A549 treated with GW870086 at 1 μM for 4 hours (cell line): Measurements from ENCODE around the gene OCSTAMP. TPM values are rescaled to one million over a fixed set of nuclear protein-coding genes. Genes with fewer than 3 reads are reported as not detected.

Source experiments
- total RNA-seq: library from RNA; stranded (reverse); fragments of 200-300 nt; extraction: Qiagen RNA extraction; gene quantifications from 5 replicates; pipeline ENCODE4 v1.2.3, GENCODE V29; 2022; ENCODE audit warnings: low read depth

OCSTAMP gene, protein sequence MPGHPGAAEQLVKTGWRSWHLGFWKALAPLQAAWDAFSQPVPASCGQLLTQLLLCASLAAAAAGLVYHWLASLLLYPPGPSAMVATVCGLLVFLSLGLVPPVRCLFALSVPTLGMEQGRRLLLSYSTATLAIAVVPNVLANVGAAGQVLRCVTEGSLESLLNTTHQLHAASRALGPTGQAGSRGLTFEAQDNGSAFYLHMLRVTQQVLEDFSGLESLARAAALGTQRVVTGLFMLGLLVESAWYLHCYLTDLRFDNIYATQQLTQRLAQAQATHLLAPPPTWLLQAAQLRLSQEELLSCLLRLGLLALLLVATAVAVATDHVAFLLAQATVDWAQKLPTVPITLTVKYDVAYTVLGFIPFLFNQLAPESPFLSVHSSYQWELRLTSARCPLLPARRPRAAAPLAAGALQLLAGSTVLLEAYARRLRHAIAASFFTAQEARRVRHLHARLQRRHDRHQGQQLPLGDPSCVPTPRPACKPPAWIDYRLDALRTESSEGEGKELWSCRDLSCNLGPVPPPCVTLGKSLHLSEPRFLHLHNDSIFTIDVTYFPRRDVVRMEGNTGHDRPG
- not detected in 5 replicates for total RNA-seq

DNA sequence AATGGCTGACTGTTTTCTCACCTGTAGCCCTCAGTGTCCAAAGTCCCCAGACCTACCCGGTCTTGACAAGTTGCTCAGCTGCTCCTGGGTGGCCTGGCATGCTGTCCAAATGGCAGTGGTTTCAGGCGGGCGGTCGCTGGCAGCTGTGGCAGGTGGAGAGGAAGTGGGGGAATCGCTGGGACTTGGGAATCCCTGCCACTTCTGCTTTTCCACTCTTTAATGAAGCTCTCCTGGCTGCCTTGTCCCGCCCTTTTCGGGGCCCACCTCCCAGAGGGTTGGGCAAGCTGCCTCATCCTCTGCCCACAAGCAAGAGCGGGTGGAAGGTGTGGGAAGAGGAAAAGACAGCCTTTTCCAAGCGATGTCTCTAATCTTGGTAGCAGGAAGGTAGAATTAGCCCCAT lies at the start of gene OCSTAMP:
OCSTAMP (minus strand) TSS at position 194 of the 400 bp plus-strand sequence; CDS start at position 100, 94 bp downstream.

DNA sequence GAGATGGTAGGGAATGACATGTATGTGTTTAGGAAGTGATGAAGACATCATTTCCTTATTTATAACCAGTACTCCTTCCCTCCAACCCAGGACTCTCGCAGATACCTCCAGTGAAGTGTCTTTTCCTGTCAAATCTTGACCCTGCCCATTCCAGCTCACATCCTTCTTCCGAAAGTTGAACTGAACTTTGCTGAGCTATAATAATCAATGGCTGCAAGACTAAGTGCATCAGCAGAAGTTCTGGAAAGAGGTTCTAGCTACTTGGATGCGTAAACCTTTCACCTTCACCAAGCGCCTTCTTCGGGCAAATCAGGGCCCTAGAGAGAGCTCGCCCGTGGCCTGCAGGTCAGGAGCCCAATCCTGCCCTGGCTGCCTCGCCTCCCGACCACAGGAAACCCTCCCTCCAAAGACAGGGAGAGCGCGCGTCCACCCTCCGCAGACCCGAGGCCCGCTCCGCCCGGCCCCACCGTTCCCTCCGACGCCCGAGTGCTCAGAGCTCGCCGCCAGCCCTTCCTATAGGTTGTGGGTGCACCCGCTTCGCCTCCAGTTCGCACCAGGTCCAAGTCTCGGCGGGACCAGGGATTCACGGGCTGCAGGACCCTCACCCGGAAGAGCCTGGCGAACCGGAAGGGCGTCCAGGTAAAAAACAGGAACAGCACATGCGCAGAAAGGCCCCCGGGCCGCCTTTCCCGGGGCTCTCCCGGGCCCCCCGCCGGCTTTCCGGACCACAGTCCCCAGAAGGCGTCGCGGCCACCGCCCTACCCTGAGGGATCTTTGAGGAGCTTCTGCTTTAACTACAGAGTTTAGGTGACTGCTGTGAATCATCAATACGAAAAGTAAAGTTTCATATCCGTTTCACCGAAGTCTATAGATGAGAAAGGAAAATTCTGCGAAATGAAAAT lies 37.3 kb downstream of the OCSTAMP start, which contains the start of gene ZNF334:
ZNF334 (minus strand) TSS at position 617 of the 902 bp plus-strand sequence. CDS start 1,457 bp downstream, outside the sequence.

Other genes starting within 250 kb of the OCSTAMP start
- gene CDH22, start 242.2 kb downstream of the OCSTAMP start, total RNA-seq: 0.03 to 0.05 TPM in 2 of 5 replicates, not detected in the others
- 19.5 to 21.4 TPM (median 20.6 TPM) in 5 replicates for gene ELMO2, start 144.0 kb downstream of the OCSTAMP start, total RNA-seq
- gene ZNF334, start 37.1 kb downstream of the OCSTAMP start, total RNA-seq: not detected in 5 replicates
- gene SLC13A3, start 100.8 kb upstream of the OCSTAMP start, total RNA-seq: 0.12 to 0.17 TPM in 2 of 5 replicates, not detected in the others
- gene TP53RK, start 138.8 kb upstream of the OCSTAMP start, total RNA-seq: 12.7 to 15.6 TPM (median 13.9 TPM) in 5 replicates
- not detected in 5 replicates for gene SLC2A10, start 159.0 kb upstream of the OCSTAMP start, total RNA-seq